ENCODE measurements around the gene PCDHA6. TPM values are rescaled to one million over a fixed set of nuclear protein-coding genes. Genes with fewer than 3 reads are reported as not detected.
"Not testable (repeated sequence)": the region's sequence is repeated elsewhere in the genome, so short reads cannot be mapped to it uniquely, and the experiment has no call there.

Gene PCDHA6
- total RNA-seq, 3 donors from 2014 or later, result 0.29 to 0.47 (median 0.35) TPM

DNA sequence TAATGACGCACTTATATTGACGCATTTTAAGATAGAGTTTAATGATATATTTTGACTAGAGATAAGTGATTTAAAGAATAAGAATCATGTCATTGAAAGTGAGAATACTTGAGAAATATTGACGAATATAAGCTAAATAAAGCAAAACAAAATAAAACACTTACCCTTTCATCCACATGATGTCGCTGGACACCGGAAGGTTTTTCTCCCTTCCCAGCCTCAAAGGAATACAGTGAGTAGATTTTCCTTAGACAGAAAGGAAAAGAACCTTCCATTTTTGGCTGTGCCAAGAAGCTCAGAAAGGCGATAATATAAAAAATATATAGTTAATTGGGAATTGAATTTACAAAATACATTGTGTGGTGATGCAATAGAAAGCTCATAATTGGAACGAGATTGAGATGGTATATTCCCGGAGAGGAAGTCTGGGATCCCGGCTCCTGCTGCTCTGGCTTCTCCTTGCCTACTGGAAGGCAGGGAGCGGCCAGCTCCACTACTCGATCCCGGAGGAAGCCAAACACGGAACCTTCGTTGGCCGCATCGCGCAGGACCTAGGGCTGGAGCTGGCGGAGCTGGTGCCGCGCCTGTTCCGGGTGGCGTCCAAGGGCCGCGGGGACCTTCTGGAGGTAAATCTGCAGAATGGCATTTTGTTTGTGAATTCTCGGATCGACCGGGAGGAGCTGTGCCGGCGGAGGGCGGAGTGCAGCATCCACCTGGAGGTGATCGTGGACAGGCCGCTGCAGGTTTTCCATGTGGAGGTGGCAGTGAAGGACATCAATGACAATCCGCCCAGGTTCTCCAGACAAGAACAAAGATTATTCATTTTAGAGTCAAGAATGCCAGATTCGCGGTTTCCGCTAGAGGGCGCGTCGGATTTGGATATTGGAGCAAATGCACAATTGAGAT lies 6.1 kb upstream of the PCDHA6 start, which contains the start of gene PCDHA5:
Gene PCDHA5, plus strand, starts transcription at position 239 of the 906 bp plus-strand sequence.
- no peaks in the 10 kb centered on the region for H3K4me1 ChIP-seq (ENCODE audit: low read depth)
- DNase-seq (peak in 1 of 3 donors; percentile 26), ATAC-seq (no peak)
- H3K36me3 ChIP-seq (ENCODE audit: low read depth), result no peaks in the 10 kb centered on the region
- no peak within 1 kb of the TSS for H3K4me3 ChIP-seq
- H3K9me3 ChIP-seq, result peaks cover 31% of the 10 kb centered on the region
- TF ChIP-seq, protein P1, sequence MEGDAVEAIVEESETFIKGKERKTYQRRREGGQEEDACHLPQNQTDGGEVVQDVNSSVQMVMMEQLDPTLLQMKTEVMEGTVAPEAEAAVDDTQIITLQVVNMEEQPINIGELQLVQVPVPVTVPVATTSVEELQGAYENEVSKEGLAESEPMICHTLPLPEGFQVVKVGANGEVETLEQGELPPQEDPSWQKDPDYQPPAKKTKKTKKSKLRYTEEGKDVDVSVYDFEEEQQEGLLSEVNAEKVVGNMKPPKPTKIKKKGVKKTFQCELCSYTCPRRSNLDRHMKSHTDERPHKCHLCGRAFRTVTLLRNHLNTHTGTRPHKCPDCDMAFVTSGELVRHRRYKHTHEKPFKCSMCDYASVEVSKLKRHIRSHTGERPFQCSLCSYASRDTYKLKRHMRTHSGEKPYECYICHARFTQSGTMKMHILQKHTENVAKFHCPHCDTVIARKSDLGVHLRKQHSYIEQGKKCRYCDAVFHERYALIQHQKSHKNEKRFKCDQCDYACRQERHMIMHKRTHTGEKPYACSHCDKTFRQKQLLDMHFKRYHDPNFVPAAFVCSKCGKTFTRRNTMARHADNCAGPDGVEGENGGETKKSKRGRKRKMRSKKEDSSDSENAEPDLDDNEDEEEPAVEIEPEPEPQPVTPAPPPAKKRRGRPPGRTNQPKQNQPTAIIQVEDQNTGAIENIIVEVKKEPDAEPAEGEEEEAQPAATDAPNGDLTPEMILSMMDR (IDR thresholded peaks at IDR 0.05), result no peak
- intact Hi-C loops (cut with DNase I, micrococcal nuclease), result no loop called here

DNA sequence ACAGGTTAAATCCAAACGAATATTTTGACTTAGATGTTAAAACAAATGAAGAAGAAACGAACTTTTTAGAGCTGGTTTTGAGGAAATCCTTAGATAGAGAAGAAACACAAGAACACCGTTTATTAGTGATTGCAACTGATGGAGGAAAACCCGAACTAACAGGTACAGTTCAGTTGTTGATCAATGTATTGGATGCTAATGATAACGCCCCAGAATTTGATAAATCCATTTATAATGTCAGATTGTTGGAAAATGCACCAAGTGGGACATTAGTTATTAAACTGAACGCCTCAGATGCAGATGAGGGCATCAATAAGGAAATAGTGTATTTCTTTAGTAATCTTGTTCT lies 5.5 kb upstream of the PCDHA6 start:
- DNase-seq, result no peak
- intact Hi-C loops (cut with DNase I, micrococcal nuclease), result no loop called here
- ATAC-seq, result no peak
- no peak overlapping the region for H3K4me3 ChIP-seq
- peaks cover 29% of the 10 kb centered on the region for H3K9me3 ChIP-seq
- H3K4me1 ChIP-seq (ENCODE audit: low read depth), result no peaks in the 10 kb centered on the region
- H3K36me3 ChIP-seq (ENCODE audit: low read depth), result no peaks in the 10 kb centered on the region
- TF ChIP-seq, protein P1 (IDR thresholded peaks at IDR 0.05), result no peak

DNA sequence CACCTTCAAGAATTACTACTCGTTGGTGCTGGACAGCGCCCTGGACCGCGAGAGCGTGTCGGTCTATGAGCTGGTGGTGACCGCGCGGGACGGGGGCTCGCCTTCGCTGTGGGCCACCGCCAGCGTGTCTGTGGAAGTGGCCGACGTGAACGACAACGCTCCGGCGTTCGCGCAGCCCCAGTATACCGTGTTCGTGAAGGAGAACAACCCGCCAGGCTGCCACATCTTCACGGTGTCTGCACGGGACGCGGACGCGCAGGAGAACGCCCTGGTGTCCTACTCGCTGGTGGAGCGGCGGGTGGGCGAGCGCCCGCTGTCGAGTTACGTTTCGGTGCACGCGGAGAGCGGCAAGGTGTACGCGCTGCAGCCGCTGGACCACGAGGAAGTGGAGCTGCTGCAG lies 4.8 kb upstream of the PCDHA6 start:
- ATAC-seq; H3K4me3 ChIP-seq; H3K36me3 ChIP-seq (ENCODE audit: low read depth); intact Hi-C loops (cut with DNase I, micrococcal nuclease); H3K4me1 ChIP-seq (ENCODE audit: low read depth): not testable (repeated sequence)
- H3K9me3 ChIP-seq, result peaks cover 35% of the 10 kb centered on the region
- DNase-seq, result peak in 1 of 3 donors; percentile 36

DNA sequence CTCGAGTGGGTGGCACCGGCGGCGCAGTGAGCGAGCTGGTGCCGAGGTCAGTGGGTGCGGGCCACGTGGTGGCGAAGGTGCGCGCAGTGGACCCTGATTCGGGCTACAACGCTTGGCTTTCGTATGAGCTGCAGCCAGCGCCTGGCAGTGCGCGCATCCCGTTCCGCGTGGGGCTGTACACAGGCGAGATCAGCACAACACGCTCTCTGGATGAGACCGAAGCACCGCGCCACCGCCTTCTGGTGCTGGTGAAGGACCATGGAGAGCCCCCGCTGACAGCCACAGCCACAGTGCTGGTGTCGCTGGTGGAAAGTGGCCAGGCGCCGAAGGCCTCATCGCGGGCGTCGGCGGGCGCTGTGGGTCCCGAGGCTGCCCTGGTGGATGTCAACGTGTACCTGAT lies 4.3 kb upstream of the PCDHA6 start:
- DNase-seq (peak in 1 of 3 donors; percentile 44), ATAC-seq (no peak)
- Histone ChIP-seq H3K9me3 (peaks cover 40% of the 10 kb centered on the region), H3K4me3 (no peak overlapping the region), H3K4me1 (ENCODE audit: low read depth) (no peaks in the 10 kb centered on the region), H3K36me3 (ENCODE audit: low read depth) (no peaks in the 10 kb centered on the region)
- intact Hi-C loops (cut with DNase I, micrococcal nuclease), result no loop called here
- TF ChIP-seq, protein P1 (IDR thresholded peaks at IDR 0.05), result no peak

DNA sequence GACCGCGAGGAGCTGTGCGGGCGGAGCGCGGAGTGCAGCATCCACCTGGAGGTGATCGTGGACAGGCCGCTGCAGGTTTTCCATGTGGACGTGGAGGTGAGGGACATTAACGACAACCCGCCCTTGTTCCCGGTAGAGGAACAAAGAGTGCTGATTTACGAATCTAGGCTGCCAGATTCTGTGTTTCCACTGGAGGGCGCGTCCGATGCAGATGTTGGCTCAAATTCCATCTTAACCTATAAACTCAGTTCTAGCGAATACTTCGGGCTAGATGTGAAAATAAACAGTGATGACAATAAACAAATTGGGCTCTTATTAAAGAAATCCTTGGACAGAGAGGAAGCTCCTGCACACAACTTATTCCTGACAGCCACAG lies 590 bp downstream of the PCDHA6 start:
- H3K36me3 ChIP-seq (ENCODE audit: low read depth), result no peaks in the 10 kb centered on the region
- H3K9me3 ChIP-seq, result peaks cover 39% of the 10 kb centered on the region
- no peak for DNase-seq
- intact Hi-C loops (cut with DNase I, micrococcal nuclease), result no loop called here
- H3K4me1 ChIP-seq (ENCODE audit: low read depth), result no peaks in the 10 kb centered on the region
- no peak overlapping the region for H3K4me3 ChIP-seq
- ATAC-seq, result no peak
- TF ChIP-seq, protein P1 (IDR thresholded peaks at IDR 0.05), result no peak

DNA sequence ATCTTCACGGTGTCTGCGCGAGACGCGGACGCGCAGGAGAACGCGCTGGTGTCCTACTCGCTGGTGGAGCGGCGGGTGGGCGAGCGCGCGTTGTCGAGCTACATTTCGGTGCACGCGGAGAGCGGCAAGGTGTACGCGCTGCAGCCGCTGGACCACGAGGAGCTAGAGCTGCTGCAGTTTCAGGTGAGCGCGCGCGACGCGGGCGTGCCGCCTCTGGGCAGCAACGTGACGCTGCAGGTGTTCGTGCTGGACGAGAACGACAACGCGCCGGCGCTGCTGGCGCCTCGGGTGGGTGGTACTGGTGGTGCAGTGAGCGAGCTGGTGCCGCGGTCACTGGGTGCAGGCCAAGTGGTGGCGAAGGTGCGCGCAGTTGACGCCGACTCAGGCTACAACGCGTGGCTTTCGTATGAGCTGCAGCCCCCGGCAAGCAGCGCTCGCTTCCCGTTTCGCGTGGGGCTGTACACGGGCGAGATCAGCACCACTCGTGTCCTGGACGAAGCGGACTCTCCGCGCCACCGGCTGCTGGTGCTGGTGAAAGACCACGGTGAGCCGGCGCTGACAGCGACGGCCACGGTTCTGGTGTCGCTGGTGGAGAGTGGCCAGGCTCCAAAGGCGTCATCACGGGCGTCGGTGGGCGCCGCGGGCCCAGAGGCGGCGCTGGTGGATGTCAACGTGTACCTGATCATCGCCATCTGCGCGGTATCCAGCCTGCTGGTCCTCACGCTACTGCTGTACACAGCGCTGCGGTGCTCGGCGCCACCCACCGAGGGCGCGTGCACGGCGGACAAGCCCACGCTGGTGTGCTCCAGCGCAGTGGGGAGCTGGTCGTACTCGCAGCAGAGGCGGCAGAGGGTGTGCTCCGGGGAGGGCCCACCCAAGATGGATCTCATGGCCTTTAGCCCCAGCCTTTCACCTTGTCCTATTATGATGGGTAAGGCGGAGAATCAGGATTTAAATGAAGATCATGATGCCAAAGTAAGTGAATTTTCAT lies 2.0 kb downstream of the PCDHA6 start:
- H3K4me3 ChIP-seq; DNase-seq; intact Hi-C loops (cut with DNase I, micrococcal nuclease); H3K36me3 ChIP-seq (ENCODE audit: low read depth); ATAC-seq; H3K4me1 ChIP-seq (ENCODE audit: low read depth): not testable (repeated sequence)
- H3K9me3 ChIP-seq, result peaks cover 43% of the 10 kb centered on the region

Measured in mucosa of descending colon (tissue), 3 donors.